ENCODE data around the gene EBF3. TPM values are rescaled to one million over a fixed set of nuclear protein-coding genes. Genes with fewer than 3 reads are reported as not detected.

EBF3 gene
- total RNA-seq, 1 donor from 2014 or later, result not detected

- no peak for DNase-seq (ENCODE audit: low read depth)
- no peak overlapping the region for H3K4me3 ChIP-seq (ENCODE audit: low read depth, low read length)
- TF ChIP-seq CTCF (conservative IDR thresholded peaks at IDR 0.05; ENCODE audit: low read depth, low read length), result no peak
These were observed 93.7 kb downstream of the EBF3 start for GRCh38 chr10:129870474-129870757.

- TF ChIP-seq CTCF (conservative IDR thresholded peaks at IDR 0.05; ENCODE audit: low read depth, low read length), result no peak
- H3K4me3 ChIP-seq (ENCODE audit: low read depth, low read length), result no peak overlapping the region
- no peak for DNase-seq (ENCODE audit: low read depth)
These were observed 94.2 kb downstream of the EBF3 start for GRCh38 chr10:129869596-129870473.

- DNase-seq (ENCODE audit: low read depth), result no peak
- no peak overlapping the region for H3K4me3 ChIP-seq (ENCODE audit: low read depth, low read length)
- no peak for TF ChIP-seq CTCF (conservative IDR thresholded peaks at IDR 0.05; ENCODE audit: low read depth, low read length)
These were observed 95.5 kb downstream of the EBF3 start for GRCh38 chr10:129868449-129869035.

GRCh38 chr10:129867631-129868179, 96.4 kb downstream of the EBF3 start:
- no peak for DNase-seq (ENCODE audit: low read depth)
- TF ChIP-seq CTCF (conservative IDR thresholded peaks at IDR 0.05; ENCODE audit: low read depth, low read length), result no peak
- H3K4me3 ChIP-seq (ENCODE audit: low read depth, low read length), result no peak overlapping the region

- DNase-seq (ENCODE audit: low read depth), result no peak
- TF ChIP-seq CTCF (conservative IDR thresholded peaks at IDR 0.05; ENCODE audit: low read depth, low read length), result no peak
- no peak overlapping the region for H3K4me3 ChIP-seq (ENCODE audit: low read depth, low read length)
These were observed 97.2 kb downstream of the EBF3 start for GRCh38 chr10:129866894-129867293.

- DNase-seq (ENCODE audit: low read depth), result no peak
- H3K4me3 ChIP-seq (ENCODE audit: low read depth, low read length), result no peak overlapping the region
- TF ChIP-seq CTCF (conservative IDR thresholded peaks at IDR 0.05; ENCODE audit: low read depth, low read length), result no peak
These were observed 98.1 kb downstream of the EBF3 start for GRCh38 chr10:129865960-129866359.

Data from epithelial cell of proximal tubule (primary cell).